Karpas-422 (cell line): ENCODE results near the gene FAM20A. TPM values are rescaled to one million over a fixed set of nuclear protein-coding genes. Genes with fewer than 3 reads are reported as not detected.
"Not testable (repeated sequence)": the region's sequence is repeated elsewhere in the genome, so short reads cannot be mapped to it uniquely, and the experiment has no call there.

Experiments used
- DNase-seq: peaks from one replicate; pipeline ENCODE4 v3.0.0-alpha.2; 2015
- H2AFZ ChIP-seq: fragments of 200-600 bp; sonication (generic); 2 replicates; pipeline ENCODE4 v1.6.1; 2014; ENCODE audit warnings: antibody characterized with exemption, low read length, mixed read lengths
- H3K27ac ChIP-seq: fragments of 200-600 bp; sonication (generic); 2 replicates; pipeline ENCODE4 v1.5.1; 2014; ENCODE audit warnings: mild to moderate bottlenecking, low read length, moderate library complexity
- H3K27me3 ChIP-seq: fragments of 200-600 bp; sonication (generic); 2 replicates; pipeline ENCODE4 v1.6.1; 2014; ENCODE audit warnings: low read length, mixed read lengths
- H3K36me3 ChIP-seq: fragments of 200-600 bp; sonication (generic); 2 replicates; pipeline ENCODE4 v1.6.1; 2014; ENCODE audit warnings: low read length, mixed read lengths; ENCODE audit not compliant: insufficient read depth
- H3K4me1 ChIP-seq: fragments of 200-600 bp; sonication (generic); 2 replicates; pipeline ENCODE4 v1.6.1; 2014; ENCODE audit warnings: mild to moderate bottlenecking, low read length, mixed read lengths
- H3K4me2 ChIP-seq: fragments of 200-600 bp; sonication (generic); 2 replicates; pipeline ENCODE4 v1.6.1; 2014; ENCODE audit warnings: low read length, low read depth, mild to moderate bottlenecking; ENCODE audit not compliant: poor library complexity, severe bottlenecking
- H3K4me3 ChIP-seq: fragments of 200-600 bp; sonication (generic); 2 replicates; pipeline ENCODE4 v1.5.1; 2014; ENCODE audit warnings: mild to moderate bottlenecking, antibody characterized with exemption, low read length, mixed read lengths
- H3K79me2 ChIP-seq: fragments of 200-600 bp; sonication (generic); 2 replicates; pipeline ENCODE4 v1.6.1; 2014; ENCODE audit warnings: mild to moderate bottlenecking, low read length, mixed read lengths
- H3K9ac ChIP-seq: fragments of 200-600 bp; sonication (generic); 2 replicates; pipeline ENCODE4 v1.6.0; 2014; ENCODE audit warnings: low read length
- H3K9me2 ChIP-seq: fragments of 200-600 bp; sonication (generic), shearing (Covaris generic); replicated peaks from 2 replicates; pipeline ENCODE4 v1.6.0; 2014; ENCODE audit warnings: mild to moderate bottlenecking, low read length, moderate library complexity; ENCODE audit not compliant: insufficient read depth
- H3K9me3 ChIP-seq: fragments of 300-700, 200-600 bp; sonication (generic); 2 replicates; pipeline ENCODE4 v1.6.1; 2014; ENCODE audit warnings: low read length, mixed read lengths
- H4K20me1 ChIP-seq: fragments of 200-600 bp; sonication (generic); 2 replicates; pipeline ENCODE4 v1.6.1; 2014; ENCODE audit warnings: mild to moderate bottlenecking, antibody characterized with exemption, low read length, low read depth; ENCODE audit not compliant: insufficient read depth
- total RNA-seq: library from RNA; depleted of rRNA; stranded (reverse); fragments of >200 nt; shearing (Covaris generic); gene quantifications from 2 replicates; pipeline ENCODE4 v1.2.3, GENCODE V29; 2014; ENCODE audit warnings: low replicate concordance

FAM20A gene
- total RNA-seq, 1 experiment from 2014 or later, result not detected

GRCh38 chr17:68591583-68591982 is 9.6 kb downstream of the FAM20A start:
- Histone ChIP-seq H3K4me3 (no peak overlapping the region), H3K9me2 (no peaks in the 10 kb centered on the region), H3K36me3 (no peaks in the 10 kb centered on the region; the same call in 1 of the 2 replicates), H3K27me3 (0 out of 2 replicates have a peak, but pooled peaks cover 3% of the 10 kb centered on the region), H3K79me2 (no peaks in the 10 kb centered on the region), H3K27ac (no peak overlapping the region), H2AFZ (no peak overlapping the region), H4K20me1 (no peaks in the 10 kb centered on the region), H3K9me3 (no peaks in the 10 kb centered on the region), H3K4me1 (peaks cover 4% of the 10 kb centered on the region), H3K4me2 (no peak overlapping the region), H3K9ac (no peak overlapping the region)
- no peak for DNase-seq

GRCh38 chr17:68589086-68589485 is 12.1 kb downstream of the FAM20A start:
- Histone ChIP-seq H3K4me2 (no peak overlapping the region), H3K4me3 (no peak overlapping the region), H3K27ac (no peak overlapping the region), H4K20me1 (no peaks in the 10 kb centered on the region), H3K79me2 (no peaks in the 10 kb centered on the region), H3K9me3 (no peaks in the 10 kb centered on the region), H2AFZ (no peak overlapping the region), H3K27me3 (no peaks in the 10 kb centered on the region), H3K9ac (no peak overlapping the region), H3K4me1 (peaks cover 8% of the 10 kb centered on the region), H3K9me2 (no peaks in the 10 kb centered on the region), H3K36me3 (no peaks in the 10 kb centered on the region; the same call in 1 of the 2 replicates)
- no peak for DNase-seq

DNA sequence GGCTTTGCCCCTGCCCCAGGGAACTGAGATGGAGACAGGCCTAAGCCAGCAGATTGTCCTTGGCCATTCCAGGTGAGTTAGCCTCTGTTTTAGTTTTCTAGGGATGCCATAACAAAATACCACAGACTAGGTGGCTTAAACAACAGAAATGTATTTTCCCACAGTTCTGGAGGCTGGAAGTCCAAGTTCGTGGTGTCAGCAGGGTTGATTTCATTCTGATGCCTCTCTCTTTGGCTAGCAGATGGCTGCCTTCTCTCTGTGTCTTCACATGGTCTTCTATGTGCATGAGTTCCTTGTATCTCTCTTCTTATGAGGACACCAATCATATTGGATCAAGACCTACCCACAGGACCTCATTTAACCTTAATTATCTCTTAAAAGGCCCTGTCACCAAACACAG is 12.8 kb downstream of the FAM20A start:
- Histone ChIP-seq H2AFZ (no peak overlapping the region), H3K27me3 (no peaks in the 10 kb centered on the region), H3K79me2 (no peaks in the 10 kb centered on the region), H3K9ac (no peak overlapping the region), H3K36me3 (no peaks in the 10 kb centered on the region; the same call in 1 of the 2 replicates), H3K4me3 (no peak overlapping the region), H3K4me2 (no peak overlapping the region), H3K9me2 (no peaks in the 10 kb centered on the region), H3K4me1 (peaks cover 8% of the 10 kb centered on the region), H3K9me3 (no peaks in the 10 kb centered on the region), H3K27ac (no peak overlapping the region), H4K20me1 (no peaks in the 10 kb centered on the region)
- no peak for DNase-seq

DNA sequence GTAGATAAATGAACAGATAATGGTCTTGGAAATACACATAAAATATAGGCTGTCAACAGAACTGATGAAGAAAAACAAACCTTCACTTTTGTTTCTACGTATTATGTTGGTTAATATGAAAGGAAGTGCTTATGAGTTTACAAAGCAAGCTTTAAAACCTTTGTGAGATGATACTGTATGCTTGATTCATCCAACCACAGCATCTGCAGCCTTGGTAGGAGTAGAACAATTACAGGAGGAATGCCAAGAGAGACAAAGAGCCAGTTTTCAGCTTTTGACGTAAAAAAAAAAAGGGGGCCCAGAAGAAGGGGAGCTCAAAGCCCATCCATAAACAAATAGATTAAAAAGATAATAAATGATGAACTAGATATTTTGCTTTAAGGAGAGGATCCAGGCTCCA is 13.3 kb downstream of the FAM20A start:
- no peak overlapping the region for H2AFZ ChIP-seq
- no peak overlapping the region for H3K27ac ChIP-seq
- peaks cover 8% of the 10 kb centered on the region for H3K4me1 ChIP-seq
- H3K36me3 ChIP-seq, result no peaks in the 10 kb centered on the region; the same call in 1 of the 2 replicates
- no peak overlapping the region for H3K4me3 ChIP-seq
- H4K20me1 ChIP-seq, result no peaks in the 10 kb centered on the region
- DNase-seq, result no peak
- H3K9me2 ChIP-seq, result no peaks in the 10 kb centered on the region
- H3K27me3 ChIP-seq, result no peaks in the 10 kb centered on the region
- H3K79me2 ChIP-seq, result no peaks in the 10 kb centered on the region
- no peak overlapping the region for H3K4me2 ChIP-seq
- no peaks in the 10 kb centered on the region for H3K9me3 ChIP-seq
- H3K9ac ChIP-seq, result no peak overlapping the region

DNA sequence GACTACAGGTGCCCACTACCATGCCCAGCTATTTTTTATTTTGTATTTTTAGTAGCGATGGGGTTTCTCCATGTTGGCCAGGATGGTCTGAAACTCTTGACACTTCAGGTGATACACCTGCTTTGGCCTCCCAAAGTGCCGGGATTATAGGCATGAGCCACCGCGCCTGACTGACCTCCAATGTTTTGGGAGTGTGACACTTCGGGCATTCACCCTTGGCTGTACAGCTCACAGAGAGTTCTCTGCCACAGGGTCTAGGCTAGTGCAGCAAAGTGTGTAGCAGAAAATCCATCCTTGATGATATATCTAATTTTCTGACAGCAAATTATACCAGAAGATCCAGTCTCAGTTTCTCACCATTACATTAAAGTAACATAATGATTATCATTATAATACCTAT is 14.1 kb downstream of the FAM20A start:
- H3K9ac ChIP-seq, result no peak overlapping the region
- H3K36me3 ChIP-seq, result no peaks in the 10 kb centered on the region; the same call in 1 of the 2 replicates
- H4K20me1 ChIP-seq, result no peaks in the 10 kb centered on the region
- H3K4me2 ChIP-seq, result no peak overlapping the region
- no peaks in the 10 kb centered on the region for H3K9me2 ChIP-seq
- no peaks in the 10 kb centered on the region for H3K9me3 ChIP-seq
- H3K4me1 ChIP-seq, result peaks cover 8% of the 10 kb centered on the region
- no peak for DNase-seq
- H3K4me3 ChIP-seq, result no peak overlapping the region
- H3K27ac ChIP-seq, result no peak overlapping the region
- H3K27me3 ChIP-seq, result no peaks in the 10 kb centered on the region
- no peaks in the 10 kb centered on the region for H3K79me2 ChIP-seq
- no peak overlapping the region for H2AFZ ChIP-seq

- H3K36me3 ChIP-seq, result no peaks in the 10 kb centered on the region; the same call in 1 of the 2 replicates
- DNase-seq, result no peak
- H3K4me2 ChIP-seq, result no peak overlapping the region
- H2AFZ ChIP-seq, result no peak overlapping the region
- no peaks in the 10 kb centered on the region for H3K9me2 ChIP-seq
- no peaks in the 10 kb centered on the region for H3K9me3 ChIP-seq
- no peak overlapping the region for H3K27ac ChIP-seq
- no peaks in the 10 kb centered on the region for H3K79me2 ChIP-seq
- H3K9ac ChIP-seq, result no peak overlapping the region
- no peak overlapping the region for H3K4me3 ChIP-seq
- peaks cover 8% of the 10 kb centered on the region for H3K4me1 ChIP-seq
- no peaks in the 10 kb centered on the region for H4K20me1 ChIP-seq
- H3K27me3 ChIP-seq, result no peaks in the 10 kb centered on the region
Measured at GRCh38 chr17:68585643-68586042, 15.5 kb downstream of the FAM20A start.

DNA sequence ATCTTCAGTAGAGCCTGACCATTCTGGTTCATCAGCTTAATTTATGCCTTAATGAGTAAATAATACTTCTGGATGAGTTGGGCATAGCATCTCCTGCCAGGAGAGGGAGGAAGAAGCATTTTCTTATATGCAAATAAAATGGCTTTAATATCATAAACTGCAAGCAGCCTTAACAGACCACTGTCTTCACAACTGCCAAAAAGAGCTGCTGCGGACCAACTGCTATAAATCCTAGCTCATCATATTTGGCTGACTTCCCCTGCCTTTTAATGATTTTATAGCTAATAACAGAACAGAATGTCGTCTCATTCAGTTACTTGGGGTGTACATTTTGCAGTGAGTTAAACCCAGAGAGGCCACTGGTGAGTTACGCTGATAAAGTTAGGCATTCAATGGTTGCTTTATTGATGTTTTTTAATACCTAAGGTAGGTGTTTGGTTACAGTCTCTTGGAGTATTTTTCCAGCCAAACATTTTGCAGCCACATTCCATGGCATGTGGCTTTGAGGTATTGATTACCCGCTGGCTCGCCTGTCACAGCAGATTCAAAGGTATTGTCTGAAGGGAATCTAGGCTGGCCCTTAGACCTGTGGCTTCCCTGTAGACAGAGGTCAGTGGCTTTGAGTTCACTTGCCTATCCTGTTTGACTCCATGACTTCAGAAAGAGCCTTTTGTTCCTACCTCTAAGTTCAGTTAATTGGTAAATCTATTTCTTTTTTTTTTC is 16.4 kb downstream of the FAM20A start:
- peak overlapping the region; percentile 38 for H3K4me2 ChIP-seq

DNA sequence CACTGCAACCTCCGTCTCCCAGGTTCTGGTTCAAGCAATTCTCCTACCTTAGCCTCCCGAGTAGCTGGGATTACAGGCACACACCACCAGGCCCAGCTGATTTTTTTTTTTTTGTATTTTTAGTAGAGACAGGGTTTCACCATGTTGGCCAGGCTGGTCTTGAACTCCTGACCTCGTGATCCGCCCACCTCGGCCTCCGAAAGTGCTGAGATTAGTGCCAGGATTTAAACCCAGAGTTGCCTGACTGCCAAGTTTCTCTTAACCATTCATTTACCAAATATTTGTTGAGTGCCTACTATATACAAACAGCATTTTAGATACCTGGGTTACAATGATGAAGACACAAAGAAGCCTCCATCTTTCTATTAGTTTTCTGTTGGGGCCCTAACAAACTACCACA is 18.3 kb downstream of the FAM20A start:
- not testable (repeated sequence) for H3K27ac ChIP-seq, H3K9me3 ChIP-seq, H3K9ac ChIP-seq, H3K36me3 ChIP-seq, H3K27me3 ChIP-seq, H3K9me2 ChIP-seq, DNase-seq, H2AFZ ChIP-seq, H3K4me3 ChIP-seq, H3K4me2 ChIP-seq, H3K79me2 ChIP-seq, H4K20me1 ChIP-seq
- H3K4me1 ChIP-seq, result peaks cover 24% of the 10 kb centered on the region

More for the DNA sequence above, 16.4 kb downstream of the FAM20A start:
- Histone ChIP-seq H3K27ac (no peak overlapping the region), H3K79me2 (no peaks in the 10 kb centered on the region), H3K9me3 (no peaks in the 10 kb centered on the region), H3K9me2 (no peaks in the 10 kb centered on the region), H3K4me1 (peaks cover 11% of the 10 kb centered on the region), H4K20me1 (no peaks in the 10 kb centered on the region), H3K27me3 (no peaks in the 10 kb centered on the region), H2AFZ (no peak overlapping the region), H3K36me3 (no peaks in the 10 kb centered on the region; the same call in 1 of the 2 replicates), H3K4me3 (no peak overlapping the region), H3K9ac (no peak overlapping the region)
- DNase-seq, result no peak
